Suprapubic skin (tissue), 4 donors: Measurements from ENCODE around the gene ROPN1. TPM values are rescaled to one million over a fixed set of nuclear protein-coding genes. Genes with fewer than 3 reads are reported as not detected.
A peak's percentile ranks its signal among the peaks of the same experiment; 100 is the strongest.
"Not testable (repeated sequence)": the region's sequence is repeated elsewhere in the genome, so short reads cannot be mapped to it uniquely, and the experiment has no call there.

Experiments used
- DNase-seq, 2 donors: peaks; one replicate each; pipeline ENCODE4 v3.0.0-alpha.2; 2019; ENCODE audit warnings: low spot score in 2 of 2
- H3K27ac ChIP-seq: fragments of 200-600 bp; sonication (generic); one replicate; pipeline ENCODE4 v1.5.1; 2019
- H3K27me3 ChIP-seq: fragments of 200-600 bp; sonication (generic); one replicate; pipeline ENCODE4 v1.5.1; 2019
- H3K36me3 ChIP-seq: fragments of 200-600 bp; sonication (generic); one replicate; pipeline ENCODE4 v1.5.1; 2019
- H3K4me1 ChIP-seq: fragments of 200-600 bp; sonication (generic); one replicate; pipeline ENCODE4 v1.5.1; 2019
- H3K4me3 ChIP-seq: fragments of 200-600 bp; sonication (generic); one replicate; pipeline ENCODE4 v1.5.1; 2019; ENCODE audit warnings: mild to moderate bottlenecking
- H3K9me3 ChIP-seq: fragments of 200-600 bp; sonication (generic); one replicate; pipeline ENCODE4 v1.5.1; 2019
- CTCF ChIP-seq, 2 donors: fragments of 200-600 bp in 1 of 2; fragments of 450-650 bp in 1 of 2; sonication (generic) in 1 of 2; IDR thresholded peaks; one replicate each; pipeline ENCODE4 v1.5.1; 2016 to 2019; ENCODE audit warnings: antibody characterized with exemption in 2 of 2, mild to moderate bottlenecking in 1 of 2, moderate library complexity in 1 of 2
- EP300 ChIP-seq: sonication (generic); formaldehyde crosslinking; IDR thresholded peaks from one replicate; pipeline ENCODE4 v1.6.1; 2017; ENCODE audit warnings: antibody characterized with exemption
- POLR2A ChIP-seq, 2 donors: fragments of 450-650 bp; IDR thresholded peaks; one replicate each; pipeline ENCODE4 v1.6.1; 2017; ENCODE audit warnings: antibody characterized with exemption in 2 of 2, mild to moderate bottlenecking in 2 of 2, moderate library complexity in 2 of 2
- POLR2AphosphoS5 ChIP-seq, 3 donors: sonication (generic); formaldehyde crosslinking; IDR thresholded peaks; one replicate each; pipeline ENCODE4 v1.6.1; 2017; ENCODE audit warnings: antibody characterized with exemption in 3 of 3
- WGBS: methylation state at CpG from one replicate; pipeline ENCODE4 v1.1.5; 2018; 5-methylcytosine and 5-hydroxymethylcytosine counted together
- total RNA-seq, 4 donors: library from RNA; depleted of rRNA; stranded (reverse); fragments of >200 nt; gene quantifications; one replicate each; pipeline ENCODE4 v1.1.0, GENCODE V29; 2016

Gene ROPN1
- total RNA-seq, 4 donors from 2014 or later, result 1.4 to 6.0 (median 2.4) TPM

- peaks cover 17% of the 10 kb centered on the region for H3K27me3 ChIP-seq
- H3K36me3 ChIP-seq, result no peaks in the 10 kb centered on the region
- H3K9me3 ChIP-seq, result no peaks in the 10 kb centered on the region
- no peak overlapping the region for H3K27ac ChIP-seq
- 64% methylated on average over 4 of the region's 4 CpGs for WGBS
- no peak for DNase-seq
- TF ChIP-seq EP300, result no peak
- TF ChIP-seq CTCF (IDR thresholded peaks at IDR 0.05), result no peak
- no peak for TF ChIP-seq POLR2A (IDR thresholded peaks at IDR 0.05)
- TF ChIP-seq POLR2AphosphoS5 (IDR thresholded peaks at IDR 0.05), result no peak
- no peaks in the 10 kb centered on the region for H3K4me1 ChIP-seq
- no peak overlapping the region for H3K4me3 ChIP-seq
These were observed 34.6 kb upstream of the ROPN1 start for GRCh38 chr3:124026516-124026915.

- not testable (repeated sequence) for H3K27me3 ChIP-seq, H3K4me1 ChIP-seq, H3K27ac ChIP-seq, H3K4me3 ChIP-seq, H3K9me3 ChIP-seq, H3K36me3 ChIP-seq, DNase-seq
- 80% methylated on average over 1 of the region's 1 CpG for WGBS
These were observed 31.6 kb upstream of the ROPN1 start for GRCh38 chr3:124023531-124023930.

- H3K27me3 ChIP-seq, result peaks cover 2% of the 10 kb centered on the region
- H3K4me1 ChIP-seq, result no peaks in the 10 kb centered on the region
- TF ChIP-seq POLR2AphosphoS5 (IDR thresholded peaks at IDR 0.05) (no peak), EP300 (no peak), POLR2A (IDR thresholded peaks at IDR 0.05) (no peak), CTCF (IDR thresholded peaks at IDR 0.05) (no peak)
- no peak overlapping the region for H3K4me3 ChIP-seq
- DNase-seq, result no peak
- WGBS, result 45% methylated on average over 2 of the region's 2 CpGs
- no peaks in the 10 kb centered on the region for H3K9me3 ChIP-seq
- H3K27ac ChIP-seq, result no peak overlapping the region
- H3K36me3 ChIP-seq, result no peaks in the 10 kb centered on the region
These were observed 27.4 kb upstream of the ROPN1 start for GRCh38 chr3:124019291-124019690.

GRCh38 chr3:124017502-124017901 is 25.6 kb upstream of the ROPN1 start:
- not testable (repeated sequence) for H3K9me3 ChIP-seq, H3K4me3 ChIP-seq, H3K27me3 ChIP-seq, H3K36me3 ChIP-seq, DNase-seq, H3K27ac ChIP-seq, H3K4me1 ChIP-seq
- WGBS, result 90% methylated on average over 6 of the region's 6 CpGs

GRCh38 chr3:124016483-124016882 is 24.6 kb upstream of the ROPN1 start:
- not testable (repeated sequence) for H3K4me1 ChIP-seq

GRCh38 chr3:124014366-124014942 is 22.5 kb upstream of the ROPN1 start:
- WGBS, result 51% methylated on average over 3 of the region's 3 CpGs
- Histone ChIP-seq H3K4me3 (no peak overlapping the region), H3K36me3 (no peaks in the 10 kb centered on the region), H3K27ac (no peak overlapping the region), H3K9me3 (peaks cover 3% of the 10 kb centered on the region), H3K4me1 (no peaks in the 10 kb centered on the region), H3K27me3 (no peaks in the 10 kb centered on the region)
- no peak for DNase-seq
- no peak for TF ChIP-seq POLR2A (IDR thresholded peaks at IDR 0.05)
- no peak for TF ChIP-seq CTCF (IDR thresholded peaks at IDR 0.05)
- no peak for TF ChIP-seq EP300
- TF ChIP-seq POLR2AphosphoS5 (IDR thresholded peaks at IDR 0.05), result no peak

More at GRCh38 chr3:124016483-124016882, 24.6 kb upstream of the ROPN1 start:
- H3K4me3 ChIP-seq, H3K27ac ChIP-seq, H3K27me3 ChIP-seq, DNase-seq, H3K9me3 ChIP-seq, H3K36me3 ChIP-seq: not testable (repeated sequence)
- TF ChIP-seq CTCF (IDR thresholded peaks at IDR 0.05), result peak; percentile 16 to 24
- 12% methylated on average over 4 of the region's 4 CpGs for WGBS

GRCh38 chr3:124008321-124008720 is 16.4 kb upstream of the ROPN1 start:
- not testable (repeated sequence) for H3K4me1 ChIP-seq, H3K27ac ChIP-seq, H3K4me3 ChIP-seq, DNase-seq, H3K9me3 ChIP-seq, H3K36me3 ChIP-seq
- peaks cover 16% of the 10 kb centered on the region for H3K27me3 ChIP-seq
- WGBS, result 100% methylated on average over 1 of the region's 1 CpG
